DMS79 treated with DMSO at 0.1 percent for 48 hours (cell line): Measurements from ENCODE around the gene RAB39A.

Source experiments
- DNase-seq: peaks from one replicate; lab custom pipeline; 2025; lab: John Stamatoyannopoulos, UW

The RAB39A gene

GRCh38 chr11:107962181-107962580 is 33.9 kb downstream of the RAB39A start:
- no peak for DNase-seq

DNA sequence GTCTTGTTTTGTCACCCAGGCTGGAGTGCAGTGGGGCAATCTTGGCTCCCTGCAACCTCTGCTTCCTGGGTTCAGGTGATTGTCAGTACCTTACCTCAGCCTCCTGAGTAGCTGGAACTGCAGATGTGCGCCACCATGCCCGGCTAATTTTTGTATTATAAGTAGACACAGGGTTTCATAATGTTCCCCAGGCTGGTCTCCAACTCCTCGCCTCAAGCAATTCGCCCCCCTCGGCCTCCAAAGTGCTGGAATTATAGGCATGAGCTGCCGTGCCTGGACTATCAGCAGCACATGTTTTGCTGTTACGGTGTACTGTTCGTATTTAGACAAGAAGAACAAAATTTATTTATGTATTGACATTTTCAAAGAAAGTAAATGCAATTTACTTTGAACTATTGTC is 34.8 kb downstream of the RAB39A start:
- DNase-seq: no peak

DNA sequence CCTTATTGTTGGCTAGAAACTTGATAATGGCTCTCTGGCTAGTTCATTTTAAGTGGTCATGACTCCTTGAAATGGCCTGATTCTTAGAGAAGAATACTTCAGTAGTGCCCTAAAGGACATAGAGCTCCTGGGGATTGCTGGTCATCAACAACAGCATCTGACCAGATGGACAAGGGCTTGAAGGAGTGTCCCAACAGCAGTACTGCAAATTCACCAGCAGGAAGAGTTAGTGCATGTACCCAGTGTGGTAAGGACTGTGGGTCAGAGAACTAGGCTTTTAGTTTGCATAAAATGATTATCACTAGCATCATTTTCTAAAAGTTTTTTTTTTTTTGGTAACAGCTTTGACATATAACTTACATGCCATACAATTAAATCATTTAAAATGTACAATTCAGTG is 41.0 kb downstream of the RAB39A start:
- no peak for DNase-seq

- no peak for DNase-seq
Observed at GRCh38 chr11:107970049-107970448, 41.8 kb downstream of the RAB39A start.

GRCh38 chr11:107973641-107974040 is 45.4 kb downstream of the RAB39A start:
- no peak for DNase-seq

DNA sequence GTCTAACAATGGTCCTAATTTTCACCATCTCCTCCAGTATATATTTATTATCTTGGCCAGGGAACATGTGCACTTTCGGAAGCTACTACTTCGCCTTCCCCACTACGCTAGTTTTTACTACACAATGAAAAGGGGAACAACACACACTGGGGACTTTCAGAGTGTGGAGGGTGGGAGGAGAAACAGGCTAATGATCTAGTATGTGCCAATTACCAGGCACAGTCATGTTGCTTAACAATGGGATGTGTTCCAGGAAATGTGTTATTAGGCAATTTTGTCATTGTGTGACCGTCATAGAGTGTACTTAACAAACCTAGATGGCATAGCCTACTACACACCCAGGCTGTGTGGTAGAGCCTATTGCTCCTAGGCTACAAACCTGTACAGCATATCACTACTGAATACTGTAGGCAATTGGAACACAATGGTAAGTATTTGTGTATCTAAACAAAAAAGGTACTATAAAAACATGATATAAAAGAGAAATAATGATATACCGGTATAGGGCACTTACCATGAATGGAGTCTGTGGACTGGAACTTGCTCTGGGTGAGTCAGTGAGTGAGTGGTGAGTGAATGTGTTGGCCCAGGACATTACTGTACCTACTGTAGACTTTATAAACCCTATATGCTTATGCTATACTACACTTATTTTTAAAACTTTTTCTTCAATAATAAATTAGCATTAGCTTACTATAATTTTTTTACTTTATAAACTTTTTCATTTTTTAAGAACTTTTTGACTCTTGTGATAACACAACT is 60.3 kb downstream of the RAB39A start:
- no peak for DNase-seq

- DNase-seq: no peak
Observed at GRCh38 chr11:107991868-107992414, 63.7 kb downstream of the RAB39A start.

GRCh38 chr11:107996006-107996776 is 67.9 kb downstream of the RAB39A start:
- DNase-seq: no peak

DNA sequence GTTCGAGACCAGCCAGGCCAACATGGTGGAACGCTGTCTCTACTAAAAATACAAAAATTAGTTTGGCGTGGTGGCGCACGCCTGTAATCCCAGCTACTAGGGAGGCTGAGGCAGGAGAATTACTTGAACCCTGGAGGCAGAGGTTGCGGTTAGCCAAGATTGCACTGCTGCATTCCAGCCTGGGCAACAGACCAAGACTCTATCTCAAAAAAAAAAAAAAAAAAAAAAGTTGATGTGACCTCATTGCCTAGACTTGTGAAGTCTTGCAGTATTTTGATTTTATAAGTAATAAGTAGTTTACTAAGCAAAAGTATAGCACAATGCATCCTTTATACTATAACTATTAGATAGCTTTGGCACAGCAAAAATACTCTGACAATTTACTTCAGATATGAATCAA is 70.5 kb downstream of the RAB39A start:
- DNase-seq: no peak

DNA sequence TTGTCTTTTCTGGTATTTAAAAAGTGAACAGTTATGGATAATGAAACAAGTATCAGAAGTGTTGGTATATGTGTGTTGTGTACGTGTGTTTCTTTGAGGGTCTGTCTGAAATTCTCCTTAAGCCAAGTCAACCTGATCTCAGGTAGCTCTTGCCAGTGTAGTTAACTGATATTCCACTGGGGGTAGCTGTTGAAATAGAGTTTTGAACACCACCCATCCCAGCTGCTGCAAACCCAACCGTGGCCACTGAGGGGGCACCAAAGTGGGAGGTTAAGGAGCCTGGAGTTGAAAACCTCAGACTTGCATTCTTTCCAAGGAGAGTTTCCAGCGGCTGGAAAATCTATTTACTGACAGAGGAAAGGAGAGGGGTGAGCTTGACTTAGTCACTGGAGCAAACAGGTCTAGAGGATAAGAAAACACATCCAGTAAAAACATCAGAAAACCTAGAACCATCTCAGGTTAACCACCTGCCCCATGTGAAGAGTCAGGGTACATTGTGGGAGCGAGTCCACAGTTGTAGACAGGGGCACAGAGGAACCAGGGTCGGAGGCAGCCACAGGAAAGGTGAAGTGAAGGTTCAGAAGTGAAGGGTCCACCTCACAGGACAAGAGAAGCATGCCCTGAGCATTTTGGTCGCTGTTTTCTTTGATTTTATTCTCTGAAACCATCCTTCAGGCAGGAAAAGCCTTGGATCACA is 71.7 kb downstream of the RAB39A start:
- no peak for DNase-seq

DNA sequence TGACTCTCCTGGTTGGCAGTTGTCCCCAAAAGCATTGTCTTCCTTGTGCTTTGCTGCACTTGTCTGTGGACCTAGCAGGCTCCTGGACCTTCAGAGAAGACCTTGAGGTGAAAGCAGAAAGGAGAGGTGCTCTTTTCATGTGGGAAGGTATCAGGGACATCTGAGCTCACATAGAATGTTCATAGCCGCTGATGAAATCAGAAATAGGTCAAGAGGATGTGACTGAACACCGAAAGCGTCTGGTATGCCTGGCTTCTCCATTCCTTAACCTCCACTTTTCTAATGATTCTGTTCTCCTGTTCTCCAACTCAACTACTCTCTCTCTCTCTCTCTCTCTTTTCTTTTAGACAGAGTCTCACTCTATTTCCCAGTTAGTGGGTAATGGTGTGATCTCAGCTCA is 74.2 kb downstream of the RAB39A start:
- DNase-seq: no peak

DNA sequence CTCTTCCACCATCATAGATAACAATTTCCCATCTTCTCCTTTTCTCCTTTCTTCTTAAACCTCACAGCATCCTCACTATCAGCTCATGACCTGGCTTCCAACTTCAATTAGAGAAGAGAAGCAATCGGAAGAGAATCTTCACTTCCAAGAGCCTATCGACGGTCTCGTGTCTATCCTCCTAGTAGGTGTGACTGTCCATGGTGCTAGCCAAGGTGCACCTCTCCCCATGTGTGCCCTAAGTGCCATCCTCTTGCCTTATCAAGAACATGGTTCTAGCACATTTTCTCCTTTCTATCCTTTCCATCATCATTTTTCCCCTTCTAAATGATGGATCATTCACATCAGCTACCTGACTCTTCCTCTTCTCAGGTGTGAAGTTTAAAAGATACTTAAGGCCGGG is 75.4 kb downstream of the RAB39A start:
- no peak for DNase-seq

DNA sequence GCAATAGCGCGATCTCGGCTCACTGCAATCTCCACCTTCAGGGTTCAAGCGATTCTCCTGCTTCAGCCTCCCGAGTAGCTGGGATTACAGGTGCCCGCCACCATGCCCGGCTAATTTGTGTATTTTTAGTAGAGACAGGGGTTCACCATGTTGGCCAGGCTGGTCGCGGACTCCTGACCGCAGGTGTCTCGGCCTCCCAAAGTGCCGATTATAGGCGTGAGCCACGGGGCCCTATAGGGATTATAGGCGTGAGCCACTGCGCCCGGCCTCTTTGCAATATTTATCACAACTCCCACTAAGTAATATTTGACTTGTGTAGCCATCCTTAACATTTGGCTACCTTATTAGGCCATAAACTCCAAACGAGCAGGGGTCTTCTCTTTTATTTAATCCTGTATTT is 79.6 kb downstream of the RAB39A start:
- no peak for DNase-seq

DNA sequence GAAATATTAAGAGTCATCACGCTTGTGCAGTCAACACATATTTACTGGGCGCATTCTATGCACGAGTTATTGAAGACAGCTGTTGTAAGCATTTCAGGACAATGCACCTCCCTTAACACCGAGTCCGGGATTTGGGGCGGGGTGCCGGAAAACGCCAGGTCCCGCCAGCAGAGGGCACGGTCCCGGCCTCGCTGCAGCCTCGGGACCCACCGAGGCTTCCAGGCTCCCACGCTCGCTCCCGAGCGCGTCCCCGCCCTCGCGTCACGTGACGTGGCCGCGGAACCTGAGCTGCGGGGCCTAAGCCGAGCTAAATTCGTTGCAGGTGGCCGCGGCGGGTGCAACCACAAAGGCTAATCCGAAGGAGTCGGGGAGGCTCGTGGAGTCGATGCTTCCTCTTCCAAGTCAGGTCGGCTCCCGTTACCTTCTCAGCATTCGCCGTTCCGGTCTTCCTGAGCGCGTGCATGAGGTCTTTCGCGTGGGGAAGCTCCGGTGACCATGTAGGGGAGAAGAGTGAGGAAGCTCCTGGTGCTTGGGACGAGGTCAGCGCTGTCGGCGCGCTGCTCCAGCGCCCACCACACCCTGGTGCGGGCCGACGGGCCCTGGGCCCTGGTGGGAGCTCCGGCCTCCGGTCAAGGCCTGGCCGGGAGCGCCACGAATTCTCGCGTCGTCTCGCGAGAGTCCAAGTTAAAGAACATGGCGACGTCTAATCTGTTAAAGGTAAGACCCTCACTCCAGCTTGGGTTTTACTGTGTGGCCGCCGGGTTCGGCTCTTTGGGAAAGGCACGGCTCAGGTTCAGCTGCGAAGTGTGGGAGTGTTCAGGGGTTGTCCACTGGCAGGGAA is 80.6 kb downstream of the RAB39A start, which contains the start of gene CUL5:
TSS of gene CUL5 (plus strand) at position 243 of the 841 bp plus-strand sequence. CDS start at position 694, 451 bp downstream.
- peak; percentile 83 for DNase-seq

- DNase-seq: peak; percentile 67
Observed at GRCh38 chr11:108009497-108010370, 81.5 kb downstream of the RAB39A start.

DNA sequence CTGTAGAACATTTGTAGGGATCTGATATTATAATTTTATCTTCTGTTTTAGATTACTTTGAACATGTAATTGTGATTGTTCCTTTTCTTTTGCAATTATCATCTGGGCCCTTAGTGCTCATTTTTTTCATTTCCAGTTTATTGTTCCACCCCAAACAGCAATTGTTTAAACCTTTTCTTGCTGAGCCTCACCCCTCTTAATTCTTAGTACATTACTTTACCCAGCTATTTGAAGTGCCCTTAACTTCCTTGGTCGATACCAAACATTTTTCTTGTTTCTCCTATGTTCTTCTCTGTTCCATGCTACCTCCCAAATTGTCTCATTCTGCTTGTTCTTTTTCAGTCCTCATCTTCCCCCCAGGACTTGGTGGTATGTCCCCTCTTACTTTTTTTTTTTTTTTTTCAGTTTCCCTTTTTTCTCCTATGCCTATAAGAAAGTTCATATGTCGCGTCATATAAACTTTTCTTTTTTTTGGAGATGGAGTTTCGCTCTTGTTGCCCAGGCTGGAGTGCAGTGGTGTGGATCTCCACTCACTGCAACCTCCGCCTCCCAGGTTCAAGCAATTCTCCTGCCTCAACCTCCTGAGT is 84.0 kb downstream of the RAB39A start:
- DNase-seq: no peak
